WI38 (cell line): Measurements from ENCODE around the gene DYNLRB2.

Experiments used
- H3K4me3 ChIP-seq: 2 replicates; pipeline ENCODE4 v1.5.1; 2011; ENCODE audit warnings: low read depth, mild to moderate bottlenecking, control low read depth, low read length
- CTCF ChIP-seq: IDR thresholded peaks from 2 replicates; pipeline ENCODE4 v1.5.1; 2012; ENCODE audit warnings: low read depth, mild to moderate bottlenecking, control low read depth, low read length

Gene DYNLRB2

DNA sequence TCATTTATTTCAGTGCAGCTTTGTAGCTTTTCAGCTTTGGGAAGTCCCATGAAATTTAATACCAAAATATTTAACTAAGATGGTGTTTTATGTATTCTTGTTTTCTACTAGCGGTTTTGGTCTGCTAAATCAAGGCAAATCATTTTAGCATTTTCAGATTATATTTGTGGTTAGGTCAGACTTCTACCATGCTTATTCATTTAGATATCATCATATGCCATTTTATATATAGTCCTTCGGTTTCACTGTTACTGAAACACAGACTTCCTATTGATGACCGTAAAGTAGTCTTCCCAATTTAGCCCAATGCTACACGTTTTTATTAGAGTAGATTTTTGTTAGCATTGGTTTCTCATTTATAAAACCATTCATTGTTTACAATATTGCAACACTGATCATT, 5.5 kb downstream of the DYNLRB2 start:
- no peak overlapping the region for H3K4me3 ChIP-seq
- no peak for TF ChIP-seq CTCF

GRCh38 chr16:80547145-80547544, 6.4 kb downstream of the DYNLRB2 start:
- TF ChIP-seq CTCF: no peak
- H3K4me3 ChIP-seq: no peak overlapping the region

DNA sequence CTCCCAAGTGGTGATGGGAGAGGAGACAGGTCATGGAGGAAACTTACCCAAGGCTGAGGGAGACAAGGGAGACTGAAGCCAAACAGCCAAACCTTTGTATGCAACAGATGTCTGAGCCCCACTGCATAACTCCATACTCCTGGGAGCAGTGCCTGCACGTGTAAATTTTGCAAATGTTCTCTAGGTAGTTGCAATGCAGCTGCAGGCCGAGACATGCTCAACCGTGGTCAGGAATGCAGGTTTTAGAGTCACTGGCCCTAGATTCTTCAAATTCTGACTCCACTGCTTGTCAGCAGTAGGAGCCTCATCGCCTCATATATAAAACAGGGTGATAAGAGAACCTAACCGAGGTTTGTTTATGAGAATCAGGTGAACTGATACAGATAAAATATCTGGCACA, 11.5 kb downstream of the DYNLRB2 start:
- TF ChIP-seq CTCF: no peak
- H3K4me3 ChIP-seq: no peak overlapping the region

DNA sequence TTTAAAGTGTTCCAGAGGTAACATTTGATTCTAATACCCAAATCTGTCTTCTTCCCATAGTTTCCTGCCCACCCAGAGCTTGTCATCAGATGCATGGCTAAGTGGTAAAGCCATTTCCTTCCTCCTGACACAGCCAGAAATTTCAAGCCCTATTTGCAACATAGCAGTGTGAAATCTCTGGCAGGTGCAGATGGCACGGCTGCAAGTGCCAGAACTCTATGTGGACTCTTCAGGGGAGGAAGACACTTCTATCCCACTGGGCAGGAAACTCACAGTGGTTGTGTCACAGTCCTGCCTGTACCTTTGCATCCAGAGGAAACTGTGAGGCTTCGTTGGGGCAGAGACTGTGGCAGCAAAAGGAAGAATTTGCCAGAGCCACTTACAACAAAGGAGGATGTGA, 13.2 kb downstream of the DYNLRB2 start:
- TF ChIP-seq CTCF: no peak
- H3K4me3 ChIP-seq: no peak overlapping the region

DNA sequence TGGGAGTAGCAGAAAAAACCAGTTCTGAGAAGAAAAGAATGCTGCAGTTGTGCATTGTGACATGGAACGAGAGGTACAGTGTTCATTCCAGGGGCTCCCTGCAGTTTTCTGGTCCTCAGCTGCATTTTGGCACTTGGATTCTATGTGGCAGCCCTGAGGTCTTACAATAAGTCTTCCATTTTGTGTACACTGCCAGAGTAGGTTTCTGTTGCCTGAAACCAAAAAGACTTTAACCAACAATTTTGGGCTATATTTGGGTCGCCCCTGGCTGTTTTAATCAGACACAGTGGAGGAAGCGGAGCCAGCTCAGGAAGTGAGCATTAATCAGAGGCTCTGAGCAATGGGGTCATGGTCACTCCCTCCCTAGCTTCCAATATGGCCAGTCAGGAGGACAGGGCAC, 15.7 kb downstream of the DYNLRB2 start:
- no peak overlapping the region for H3K4me3 ChIP-seq
- no peak for TF ChIP-seq CTCF

GRCh38 chr16:80557037-80557436, 16.2 kb downstream of the DYNLRB2 start:
- TF ChIP-seq CTCF: no peak
- H3K4me3 ChIP-seq: no peak overlapping the region

- H3K4me3 ChIP-seq: no peak overlapping the region
- TF ChIP-seq CTCF: no peak
These were observed 18.6 kb downstream of the DYNLRB2 start for GRCh38 chr16:80559369-80559768.

- TF ChIP-seq CTCF: no peak
These were observed 22.3 kb downstream of the DYNLRB2 start for GRCh38 chr16:80563066-80563465.

More at GRCh38 chr16:80563066-80563465, 22.3 kb downstream of the DYNLRB2 start:
- H3K4me3 ChIP-seq: no peak overlapping the region
